ENCODE results near the gene AIM2.

GRCh38 chr1:159084152-159084551, 7.6 kb upstream of the AIM2 start:
- TF ChIP-seq CTCF (IDR thresholded peaks at IDR 0.05), result no peak
- TF ChIP-seq POLR2A (IDR thresholded peaks at IDR 0.05), result no peak

All from upper lobe of left lung (tissue), 4 donors.